Spinal cord (tissue), 10 donors: Measurements from ENCODE around the gene RAB3GAP2. TPM values are rescaled to one million over a fixed set of nuclear protein-coding genes. Genes with fewer than 3 reads are reported as not detected.
"Not testable (repeated sequence)": the region's sequence is repeated elsewhere in the genome, so short reads cannot be mapped to it uniquely, and the experiment has no call there.

Source experiments
- DNase-seq, 6 donors: peaks; one replicate each; pipeline versions ENCODE4 v3.0.0 to v3.0.0-alpha.2; 2013 to 2015; ENCODE audit warnings: low spot score in 6 of 6, low read depth in 4 of 6
- H3K27ac ChIP-seq: one replicate; pipeline ENCODE4 v1.5.1; 2013; ENCODE audit warnings: low read depth, low read length, control low read depth
- H3K27me3 ChIP-seq: one replicate; pipeline ENCODE4 v1.6.1; 2013; ENCODE audit warnings: low read length; ENCODE audit not compliant: control insufficient read depth, insufficient read depth
- H3K36me3 ChIP-seq: one replicate; pipeline ENCODE4 v1.6.1; 2013; ENCODE audit warnings: low read length; ENCODE audit not compliant: control insufficient read depth, insufficient read depth
- H3K4me1 ChIP-seq: one replicate; pipeline ENCODE4 v1.6.1; 2013; ENCODE audit warnings: low read length; ENCODE audit not compliant: control insufficient read depth, insufficient read depth
- H3K4me3 ChIP-seq: one replicate; pipeline ENCODE4 v1.5.1; 2013; ENCODE audit warnings: low read depth, low read length, control low read depth
- H3K9me3 ChIP-seq: one replicate; pipeline ENCODE4 v1.6.1; 2013; ENCODE audit warnings: low read length; ENCODE audit not compliant: control insufficient read depth, insufficient read depth
- WGBS: methylation state at CpG from one replicate; pipeline ENCODE4 v1.1.5; 2013; ENCODE audit warnings: missing lambda C conversion rate; ENCODE audit not compliant: insufficient coverage; 5-methylcytosine and 5-hydroxymethylcytosine counted together
- polyA plus RNA-seq, 2 donors: library from polyadenylated mRNA; unstranded; fragments of 120-200 nt; gene quantifications; one replicate each; pipeline ENCODE4 v1.2.1, GENCODE V29; 2013; ENCODE audit not compliant: insufficient read length in 2 of 2
- total RNA-seq, 2 donors: library from RNA; depleted of rRNA in 1 of 2; stranded (reverse); fragments of 120-200 nt in 1 of 2; fragments of >200 nt in 1 of 2; gene quantifications; one replicate each; pipeline versions ENCODE4 v1.2.3 to v1.2.4, GENCODE V29; 2013 to 2014
- donor health status: healthy.

Gene RAB3GAP2
- total and polyA plus RNA-seq, 4 donors, result 23.2 to 45.3 (median 29.4) TPM

DNA sequence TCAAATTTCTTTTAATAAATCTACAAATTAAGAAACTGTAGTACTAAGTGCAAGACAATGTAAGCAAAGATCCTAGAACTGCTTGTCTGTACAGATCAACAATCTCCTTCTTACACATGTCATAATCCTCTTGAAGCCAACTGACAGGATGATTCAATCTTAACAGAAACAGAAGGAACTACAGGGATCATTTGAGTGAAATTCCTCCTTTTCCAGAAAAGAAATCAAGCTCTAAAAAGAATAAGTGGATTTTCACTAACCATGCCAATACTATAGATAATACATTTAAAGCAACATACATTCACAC lies 53.2 kb downstream of the RAB3GAP2 start:
- DNase-seq, result no peak
- Histone ChIP-seq H3K9me3 (no peaks in the 10 kb centered on the region), H3K36me3 (no peaks in the 10 kb centered on the region), H3K27me3 (no peaks in the 10 kb centered on the region), H3K4me1 (no peaks in the 10 kb centered on the region), H3K27ac (no peak overlapping the region), H3K4me3 (no peak overlapping the region)

- WGBS, result 0% methylated on average over 1 of the region's 6 CpGs
- H3K4me3 ChIP-seq, H3K9me3 ChIP-seq, H3K36me3 ChIP-seq, H3K4me1 ChIP-seq, H3K27me3 ChIP-seq, H3K27ac ChIP-seq: not testable (repeated sequence)
- peak; percentile 35 to 93 (median 52) for DNase-seq
Measured at GRCh38 chr1:220218397-220219135, 53.7 kb downstream of the RAB3GAP2 start.

DNA sequence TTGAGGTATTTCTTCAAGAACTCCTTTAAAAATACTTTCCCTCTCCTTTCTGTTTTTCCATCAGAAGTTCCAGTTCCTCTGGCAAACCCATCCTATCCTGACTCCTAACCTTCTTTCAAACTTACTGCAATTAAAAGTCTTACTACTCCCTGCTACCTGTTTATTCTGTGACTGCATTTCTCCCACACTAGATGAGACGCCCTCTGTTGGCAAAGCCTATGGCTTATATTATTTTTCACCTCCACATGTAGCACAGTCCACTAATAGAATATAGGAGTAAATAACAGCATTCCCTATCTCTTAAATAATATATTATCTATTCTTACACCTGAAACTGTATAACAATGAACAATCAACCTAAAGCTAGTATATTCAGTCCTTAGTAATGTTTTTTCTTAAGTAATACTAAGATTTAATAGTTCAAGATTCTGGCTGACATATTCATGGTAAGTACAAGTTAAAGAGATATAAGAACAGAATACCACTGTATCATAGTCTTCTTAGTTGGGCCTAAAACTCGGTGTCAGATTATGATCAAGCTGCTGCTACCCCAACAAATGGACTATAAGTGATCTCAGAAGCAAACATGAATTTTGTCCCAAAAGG lies 54.8 kb downstream of the RAB3GAP2 start:
- H3K4me1 ChIP-seq, result no peaks in the 10 kb centered on the region
- H3K9me3 ChIP-seq, result no peaks in the 10 kb centered on the region
- WGBS, result no CpG with 5 or more reads among the region's 2 CpGs
- no peaks in the 10 kb centered on the region for H3K27me3 ChIP-seq
- no peaks in the 10 kb centered on the region for H3K36me3 ChIP-seq
- no peak for DNase-seq
- H3K4me3 ChIP-seq, result no peak overlapping the region
- no peak overlapping the region for H3K27ac ChIP-seq

- H3K9me3 ChIP-seq, result no peaks in the 10 kb centered on the region
- H3K27ac ChIP-seq, result no peak overlapping the region
- H3K27me3 ChIP-seq, result no peaks in the 10 kb centered on the region
- no CpG with 5 or more reads among the region's 4 CpGs for WGBS
- H3K4me1 ChIP-seq, result no peaks in the 10 kb centered on the region
- no peaks in the 10 kb centered on the region for H3K36me3 ChIP-seq
- H3K4me3 ChIP-seq, result no peak overlapping the region
- no peak for DNase-seq
Measured at GRCh38 chr1:220213382-220213983, 58.8 kb downstream of the RAB3GAP2 start.

DNA sequence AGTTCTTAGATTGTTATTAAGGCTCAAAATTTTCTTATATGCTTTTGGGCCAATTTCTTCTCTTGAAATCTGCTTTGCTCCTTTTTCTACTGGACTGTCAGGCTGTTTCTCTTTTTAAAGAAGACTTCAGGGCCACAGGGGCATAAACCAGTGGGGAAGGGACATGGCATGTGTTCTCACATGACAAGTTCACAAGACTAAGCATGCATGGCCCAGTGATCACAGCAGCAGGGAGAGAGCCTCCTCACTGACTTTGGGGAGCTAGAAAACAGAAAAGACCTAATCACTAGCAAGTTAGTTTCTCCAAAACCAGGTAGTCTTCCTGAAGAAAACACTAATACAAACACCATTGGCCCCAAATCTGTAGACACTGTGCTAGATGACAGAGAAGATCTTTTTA lies 64.8 kb downstream of the RAB3GAP2 start:
- Histone ChIP-seq H3K4me3 (no peak overlapping the region), H3K9me3 (no peaks in the 10 kb centered on the region), H3K4me1 (no peaks in the 10 kb centered on the region), H3K36me3 (no peaks in the 10 kb centered on the region), H3K27ac (no peak overlapping the region), H3K27me3 (no peaks in the 10 kb centered on the region)
- DNase-seq, result no peak

DNA sequence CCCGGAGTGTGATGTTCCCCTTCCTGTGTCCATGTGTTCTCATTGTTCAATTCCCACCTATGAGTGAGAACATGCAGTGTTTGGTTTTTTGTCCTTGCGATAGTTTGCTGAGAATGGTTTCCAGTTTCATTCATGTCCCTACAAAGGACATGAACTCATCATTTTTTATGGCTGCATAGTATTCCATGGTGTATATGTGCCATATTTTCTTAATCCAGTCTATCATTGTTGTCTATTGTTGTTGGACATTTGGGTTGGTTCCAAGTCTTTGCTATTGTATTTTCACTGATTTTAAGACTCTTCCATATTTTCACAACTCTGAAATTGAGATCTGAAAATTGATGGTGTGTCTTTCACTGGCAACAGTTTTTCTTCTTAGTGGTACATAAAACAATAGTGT lies 67.5 kb downstream of the RAB3GAP2 start:
- WGBS, result no CpG with 5 or more reads among the region's 2 CpGs
- not testable (repeated sequence) for H3K4me1 ChIP-seq, H3K27ac ChIP-seq, H3K4me3 ChIP-seq, DNase-seq, H3K9me3 ChIP-seq, H3K36me3 ChIP-seq, H3K27me3 ChIP-seq

- no CpG with 5 or more reads among the region's 2 CpGs for WGBS
- Histone ChIP-seq H3K4me3 (no peak overlapping the region), H3K36me3 (peaks cover 6% of the 10 kb centered on the region), H3K27me3 (no peaks in the 10 kb centered on the region), H3K4me1 (no peaks in the 10 kb centered on the region), H3K27ac (no peak overlapping the region), H3K9me3 (no peaks in the 10 kb centered on the region)
- DNase-seq, result no peak
Measured at GRCh38 chr1:220203816-220204215, 68.4 kb downstream of the RAB3GAP2 start.

- H3K4me1 ChIP-seq, result no peaks in the 10 kb centered on the region
- H3K9me3 ChIP-seq, result no peaks in the 10 kb centered on the region
- H3K27me3 ChIP-seq, result no peaks in the 10 kb centered on the region
- DNase-seq, result no peak
- H3K27ac ChIP-seq, result peak overlapping the region; percentile 6
- no CpG with 5 or more reads among the region's 5 CpGs for WGBS
- peaks cover 12% of the 10 kb centered on the region for H3K36me3 ChIP-seq
- H3K4me3 ChIP-seq, result no peak overlapping the region
Measured at GRCh38 chr1:220198186-220199005, 73.9 kb downstream of the RAB3GAP2 start.

GRCh38 chr1:220195701-220196100 lies 76.6 kb downstream of the RAB3GAP2 start:
- Histone ChIP-seq H3K36me3 (peaks cover 12% of the 10 kb centered on the region), H3K27me3 (no peaks in the 10 kb centered on the region), H3K4me3 (no peak overlapping the region), H3K4me1 (no peaks in the 10 kb centered on the region), H3K27ac (no peak overlapping the region), H3K9me3 (no peaks in the 10 kb centered on the region)
- DNase-seq, result peak in 3 of 6 donors; percentile 2 to 76 (median 50)
